ENCODE data around the gene BRF1.

BRF1 gene

DNA sequence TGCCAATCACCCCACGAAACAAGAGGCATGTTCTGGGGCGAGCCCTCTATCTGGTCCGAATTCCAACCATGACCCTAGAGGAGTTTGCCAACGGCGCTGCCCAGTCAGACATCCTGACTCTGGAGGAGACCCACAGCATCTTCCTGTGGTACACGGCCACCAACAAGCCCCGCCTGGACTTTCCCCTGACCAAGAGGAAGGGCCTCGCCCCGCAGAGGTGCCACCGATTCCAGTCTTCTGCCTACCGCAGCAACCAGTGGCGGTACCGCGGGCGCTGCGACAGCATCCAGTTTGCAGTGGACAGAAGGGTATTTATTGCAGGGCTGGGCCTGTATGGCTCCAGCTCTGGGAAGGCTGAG, 50.8 kb downstream of the BRF1 start:
- Histone ChIP-seq H4K91ac (ENCODE audit: low read depth, low read length, poor library complexity) (no peak overlapping the region), H3K4me2 (ENCODE audit: insufficient read depth, low read length, poor library complexity, severe bottlenecking) (no peak overlapping the region), H3K4me3 (ENCODE audit: low read length in 2 of 2) (no peak overlapping the region), H3K36me3 (replicated peaks in 1 of 2; ENCODE audit: control insufficient read depth in 2 of 2, insufficient read depth in 2 of 2, low read length in 2 of 2) (peaks cover 17 to 56% of the 10 kb centered on the region in 2 donors), H2BK5ac (ENCODE audit: low read length) (no peak overlapping the region), H2BK120ac (ENCODE audit: low read depth, low read length) (no peak overlapping the region), H4K8ac (ENCODE audit: low read depth, low read length) (no peak overlapping the region), H3K9ac (ENCODE audit: low read depth, low read length, poor library complexity) (peak overlapping the region; percentile 30), H2AFZ (ENCODE audit: low read length) (no peak overlapping the region), H3K18ac (ENCODE audit: low read length) (no peak overlapping the region), H2BK15ac (ENCODE audit: low read length) (no peak overlapping the region), H2BK12ac (ENCODE audit: low read length) (no peak overlapping the region), H2AK5ac (ENCODE audit: low read depth, low read length) (no peak overlapping the region), H3K4me1 (ENCODE audit: control insufficient read depth in 2 of 2, insufficient read depth in 1 of 2, low read depth in 1 of 2, low read length in 2 of 2) (peaks cover 0 to 7% of the 10 kb centered on the region in 2 donors), H3K27ac (replicated peaks; ENCODE audit: low read length) (no peak overlapping the region), H3K4ac (ENCODE audit: low read length) (no peak overlapping the region), H3K9me3 (replicated peaks in 1 of 2; ENCODE audit: control insufficient read depth in 2 of 2, insufficient read depth in 1 of 2, low read depth in 1 of 2, low read length in 2 of 2) (no peaks in the 10 kb centered on the region), H3K27me3 (ENCODE audit: control insufficient read depth in 3 of 3, insufficient read depth in 3 of 3, low read depth in 1 of 3, low read length in 3 of 3) (no peaks in the 10 kb centered on the region), H3K14ac (ENCODE audit: low read length) (no peak overlapping the region), H3K23ac (ENCODE audit: low read depth, low read length, poor library complexity) (no peak overlapping the region), H3K79me1 (ENCODE audit: low read depth, low read length) (peaks cover 9% of the 10 kb centered on the region)
- no CpG with 5 or more reads among the region's 16 CpGs for WGBS, 2 donors (ENCODE audit: extremely low coverage in 2 of 2, insufficient read length in 2 of 2, insufficient replicate concordance in 1 of 2)
- DNase-seq (ENCODE audit: low spot score): no peak

DNA sequence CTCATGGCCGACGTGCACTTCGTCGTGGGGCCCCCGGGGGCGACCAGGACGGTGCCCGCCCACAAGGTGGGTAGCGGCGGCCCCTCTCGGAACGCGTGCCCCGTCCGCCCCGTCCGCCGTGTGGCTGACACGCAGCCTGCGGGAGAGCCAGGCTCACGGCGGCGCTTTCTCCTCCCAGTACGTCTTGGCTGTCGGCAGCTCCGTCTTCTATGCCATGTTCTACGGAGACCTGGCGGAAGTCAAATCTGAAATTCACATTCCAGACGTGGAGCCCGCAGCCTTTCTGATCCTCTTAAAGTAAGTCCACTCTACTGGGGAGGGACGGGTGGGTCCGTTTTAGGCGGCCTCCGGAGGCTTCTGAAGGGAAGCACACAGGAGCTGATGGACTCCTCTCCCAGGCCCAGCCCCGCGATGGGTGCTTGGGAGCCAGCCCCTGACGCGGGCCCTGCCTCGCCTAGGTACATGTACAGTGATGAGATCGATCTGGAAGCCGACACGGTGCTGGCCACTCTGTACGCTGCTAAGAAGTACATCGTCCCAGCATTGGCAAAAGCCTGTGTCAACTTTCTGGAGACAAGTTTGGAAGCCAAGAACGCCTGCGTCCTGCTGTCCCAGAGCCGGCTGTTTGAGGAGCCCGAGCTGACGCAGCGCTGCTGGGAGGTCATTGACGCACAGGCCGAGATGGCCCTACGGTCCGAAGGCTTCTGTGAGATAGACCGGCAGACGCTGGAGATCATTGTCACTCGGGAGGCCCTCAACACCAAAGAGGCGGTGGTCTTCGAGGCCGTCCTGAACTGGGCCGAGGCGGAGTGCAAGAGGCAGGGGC, 51.4 kb downstream of the BRF1 start:
- no peak overlapping the region for H2BK120ac ChIP-seq (ENCODE audit: low read depth, low read length)
- H3K79me1 ChIP-seq (ENCODE audit: low read depth, low read length): peaks cover 9% of the 10 kb centered on the region
- H3K14ac ChIP-seq (ENCODE audit: low read length): peak overlapping the region; percentile 97
- no peak overlapping the region for H2BK12ac ChIP-seq (ENCODE audit: low read length)
- no peak overlapping the region for H2AFZ ChIP-seq (ENCODE audit: low read length)
- WGBS, 2 donors (ENCODE audit: extremely low coverage in 2 of 2, insufficient read length in 2 of 2, insufficient replicate concordance in 1 of 2): no CpG with 5 or more reads among the region's 62 CpGs
- no peak overlapping the region for H4K8ac ChIP-seq (ENCODE audit: low read depth, low read length)
- H4K91ac ChIP-seq (ENCODE audit: low read depth, low read length, poor library complexity): no peak overlapping the region
- no peaks in the 10 kb centered on the region for H3K27me3 ChIP-seq (ENCODE audit: control insufficient read depth in 3 of 3, insufficient read depth in 3 of 3, low read depth in 1 of 3, low read length in 3 of 3)
- H2AK5ac ChIP-seq (ENCODE audit: low read depth, low read length): peak overlapping the region; percentile 70
- H3K36me3 ChIP-seq (replicated peaks in 1 of 2; ENCODE audit: control insufficient read depth in 2 of 2, insufficient read depth in 2 of 2, low read length in 2 of 2): peaks cover 17 to 57% of the 10 kb centered on the region in 2 donors
- DNase-seq (ENCODE audit: low spot score): peak; percentile 9
- no peak overlapping the region for H2BK15ac ChIP-seq (ENCODE audit: low read length)
- peak overlapping the region; percentile 93 for H3K18ac ChIP-seq (ENCODE audit: low read length)
- H3K4me1 ChIP-seq (ENCODE audit: control insufficient read depth in 2 of 2, insufficient read depth in 1 of 2, low read depth in 1 of 2, low read length in 2 of 2): peaks cover 0 to 7% of the 10 kb centered on the region in 2 donors
- H3K4me2 ChIP-seq (ENCODE audit: insufficient read depth, low read length, poor library complexity, severe bottlenecking): peak overlapping the region; percentile 93
- H3K4ac ChIP-seq (ENCODE audit: low read length): peak overlapping the region; percentile 84
- H3K9ac ChIP-seq (ENCODE audit: low read depth, low read length, poor library complexity): peak overlapping the region; percentile 96
- no peak overlapping the region for H3K27ac ChIP-seq (replicated peaks; ENCODE audit: low read length)
- H3K23ac ChIP-seq (ENCODE audit: low read depth, low read length, poor library complexity): peak overlapping the region; percentile 73
- H3K9me3 ChIP-seq (replicated peaks in 1 of 2; ENCODE audit: control insufficient read depth in 2 of 2, insufficient read depth in 1 of 2, low read depth in 1 of 2, low read length in 2 of 2): no peaks in the 10 kb centered on the region
- no peak overlapping the region for H2BK5ac ChIP-seq (ENCODE audit: low read length)
- peak overlapping the region in 1 of 2 donors; percentile 87 for H3K4me3 ChIP-seq (ENCODE audit: low read length in 2 of 2)

GRCh38 chr14:105248368-105249181, 52.2 kb downstream of the BRF1 start, which contains the start of gene BTBD6:
TSS of gene BTBD6 (plus strand) at chr14:105248533. CDS start at chr14:105248712, 179 bp downstream.
- peak within 1 kb of the TSS; percentile 74 for H2AFZ ChIP-seq (ENCODE audit: low read length)
- peak within 1 kb of the TSS; percentile 14 for H2BK12ac ChIP-seq (ENCODE audit: low read length)
- no peak within 1 kb of the TSS for H3K27ac ChIP-seq (replicated peaks; ENCODE audit: low read length)
- H3K23ac ChIP-seq (ENCODE audit: low read depth, low read length, poor library complexity): peak within 1 kb of the TSS; percentile 87
- H4K8ac ChIP-seq (ENCODE audit: low read depth, low read length): peak within 1 kb of the TSS; percentile 76
- no peaks in the 10 kb centered on the region for H3K27me3 ChIP-seq (ENCODE audit: control insufficient read depth in 3 of 3, insufficient read depth in 3 of 3, low read depth in 1 of 3, low read length in 3 of 3)
- H2BK15ac ChIP-seq (ENCODE audit: low read length): peak within 1 kb of the TSS; percentile 3
- peak within 1 kb of the TSS; percentile 84 for H3K4ac ChIP-seq (ENCODE audit: low read length)
- peak within 1 kb of the TSS; percentile 99 for H3K18ac ChIP-seq (ENCODE audit: low read length)
- H3K36me3 ChIP-seq (replicated peaks in 1 of 2; ENCODE audit: control insufficient read depth in 2 of 2, insufficient read depth in 2 of 2, low read length in 2 of 2): peaks cover 16 to 61% of the 10 kb centered on the region in 2 donors
- peak; percentile 77 for DNase-seq (ENCODE audit: low spot score)
- H3K79me1 ChIP-seq (ENCODE audit: low read depth, low read length): peaks cover 10% of the 10 kb centered on the region
- H2BK120ac ChIP-seq (ENCODE audit: low read depth, low read length): peak within 1 kb of the TSS; percentile 52
- no peak within 1 kb of the TSS for H4K91ac ChIP-seq (ENCODE audit: low read depth, low read length, poor library complexity)
- WGBS, 2 donors (ENCODE audit: extremely low coverage in 2 of 2, insufficient read length in 2 of 2, insufficient replicate concordance in 1 of 2): no CpG with 5 or more reads among the region's 130 CpGs
- H3K4me3 ChIP-seq (ENCODE audit: low read length in 2 of 2): peak within 1 kb of the TSS; percentile 34 to 87
- peaks cover 0 to 7% of the 10 kb centered on the region in 2 donors for H3K4me1 ChIP-seq (ENCODE audit: control insufficient read depth in 2 of 2, insufficient read depth in 1 of 2, low read depth in 1 of 2, low read length in 2 of 2)
- peak within 1 kb of the TSS; percentile 96 for H3K4me2 ChIP-seq (ENCODE audit: insufficient read depth, low read length, poor library complexity, severe bottlenecking)
- peak within 1 kb of the TSS; percentile 100 for H3K14ac ChIP-seq (ENCODE audit: low read length)
- peak within 1 kb of the TSS; percentile 77 for H2BK5ac ChIP-seq (ENCODE audit: low read length)
- H3K9me3 ChIP-seq (replicated peaks in 1 of 2; ENCODE audit: control insufficient read depth in 2 of 2, insufficient read depth in 1 of 2, low read depth in 1 of 2, low read length in 2 of 2): no peaks in the 10 kb centered on the region
- H3K9ac ChIP-seq (ENCODE audit: low read depth, low read length, poor library complexity): peak within 1 kb of the TSS; percentile 96
- H2AK5ac ChIP-seq (ENCODE audit: low read depth, low read length): peak within 1 kb of the TSS; percentile 90

Data from neuronal stem cell (in vitro differentiated cells).